Osteocyte (in vitro differentiated cells): ENCODE results near the gene PTPN14. TPM values are rescaled to one million over a fixed set of nuclear protein-coding genes. Genes with fewer than 3 reads are reported as not detected.
A peak's percentile ranks its signal among the peaks of the same experiment; 100 is the strongest.

Experiments
- DNase-seq: peaks from one replicate; pipeline ENCODE4 v3.0.0; 2021; ENCODE audit warnings: mixed read lengths; ENCODE audit not compliant: unreplicated experiment; ENCODE audit errors: extremely low spot score
- H3K27ac Mint-ChIP-seq: one replicate; pipeline ENCODE4 v1.8.0; 2021; ENCODE audit warnings: mild to moderate bottlenecking, mixed read lengths; ENCODE audit not compliant: unreplicated experiment
- H3K27me3 Mint-ChIP-seq: one replicate; pipeline ENCODE4 v1.8.0; 2021; ENCODE audit warnings: mixed read lengths; ENCODE audit not compliant: unreplicated experiment
- H3K36me3 Mint-ChIP-seq: one replicate; pipeline ENCODE4 v1.8.0; 2021; ENCODE audit warnings: mixed read lengths; ENCODE audit not compliant: unreplicated experiment
- H3K4me1 Mint-ChIP-seq: one replicate; pipeline ENCODE4 v1.8.0; 2021; ENCODE audit warnings: mixed read lengths; ENCODE audit not compliant: unreplicated experiment
- H3K4me3 Mint-ChIP-seq: one replicate; pipeline ENCODE4 v1.8.0; 2021; ENCODE audit warnings: mild to moderate bottlenecking, moderate library complexity, mixed read lengths; ENCODE audit not compliant: unreplicated experiment
- H3K9me3 Mint-ChIP-seq: one replicate; pipeline ENCODE4 v1.8.0; 2021; ENCODE audit warnings: mixed read lengths; ENCODE audit not compliant: unreplicated experiment
- CTCF ChIP-seq: fragments of 200-600 bp; sonication (generic); IDR thresholded peaks from 2 replicates; pipeline ENCODE4 v1.5.0; 2021; ENCODE audit warnings: antibody characterized with exemption, mild to moderate bottlenecking, moderate library complexity
- total RNA-seq: library from RNA; stranded (reverse); gene quantifications from 2 replicates; pipeline ENCODE4 v1.2.1, GENCODE V29; 2021

The PTPN14 gene
- total RNA-seq, 1 donor from 2014 or later = 140 TPM

GRCh38 chr1:214567481-214567980, 16.1 kb upstream of the PTPN14 start:
- Mint-ChIP-seq H3K27ac (peak overlapping the region; percentile 75), H3K9me3 (no peaks in the 10 kb centered on the region), H3K36me3 (no peaks in the 10 kb centered on the region)

GRCh38 chr1:214566158-214567104, 15.0 kb upstream of the PTPN14 start:
- no peak for DNase-seq
- H3K27ac Mint-ChIP-seq = peak overlapping the region; percentile 75
- no peaks in the 10 kb centered on the region for H3K36me3 Mint-ChIP-seq
- no peaks in the 10 kb centered on the region for H3K27me3 Mint-ChIP-seq
- no peak for TF ChIP-seq CTCF
- peaks cover 61% of the 10 kb centered on the region for H3K4me1 Mint-ChIP-seq
- no peak overlapping the region for H3K4me3 Mint-ChIP-seq
- no peaks in the 10 kb centered on the region for H3K9me3 Mint-ChIP-seq

More at GRCh38 chr1:214567481-214567980, 16.1 kb upstream of the PTPN14 start:
- Mint-ChIP-seq H3K4me1 (peaks cover 65% of the 10 kb centered on the region), H3K27me3 (no peaks in the 10 kb centered on the region), H3K4me3 (no peak overlapping the region)
- no peak for DNase-seq
- TF ChIP-seq CTCF = no peak

- no peak for TF ChIP-seq CTCF
- no peak overlapping the region for H3K4me3 Mint-ChIP-seq
- H3K36me3 Mint-ChIP-seq = no peaks in the 10 kb centered on the region
- peak overlapping the region; percentile 75 for H3K27ac Mint-ChIP-seq
- H3K4me1 Mint-ChIP-seq = peaks cover 60% of the 10 kb centered on the region
- no peaks in the 10 kb centered on the region for H3K9me3 Mint-ChIP-seq
- H3K27me3 Mint-ChIP-seq = no peaks in the 10 kb centered on the region
- DNase-seq = no peak
Observed at GRCh38 chr1:214565310-214565709, 13.9 kb upstream of the PTPN14 start.

GRCh38 chr1:214563881-214564280, 12.5 kb upstream of the PTPN14 start:
- Mint-ChIP-seq H3K27me3 (no peaks in the 10 kb centered on the region), H3K36me3 (no peaks in the 10 kb centered on the region), H3K27ac (no peak overlapping the region), H3K9me3 (no peaks in the 10 kb centered on the region), H3K4me3 (no peak overlapping the region), H3K4me1 (peaks cover 58% of the 10 kb centered on the region)
- no peak for TF ChIP-seq CTCF
- DNase-seq = no peak
